MM.1S (cell line): Measurements from ENCODE around the gene ZCWPW1.
"Not testable (repeated sequence)": the region's sequence is repeated elsewhere in the genome, so short reads cannot be mapped to it uniquely, and the experiment has no call there.

ENCODE experiments used
- DNase-seq: peaks from one replicate; pipeline ENCODE4 v3.0.0-alpha.2; 2015
- H2AFZ ChIP-seq: fragments of 300-600 bp; sonication (generic); 2 replicates; pipeline ENCODE4 v1.6.0; 2016; ENCODE audit warnings: antibody characterized with exemption, low read length
- H3F3A ChIP-seq: fragments of 300-600 bp; sonication (generic); 2 replicates; pipeline ENCODE4 v1.6.1; 2016; ENCODE audit warnings: mild to moderate bottlenecking, antibody characterized with exemption, low read length, moderate library complexity, mixed read lengths; ENCODE audit not compliant: insufficient read depth
- H3K27ac ChIP-seq: fragments of 300-600 bp; sonication (generic); 2 replicates; pipeline ENCODE4 v1.5.1; 2016; ENCODE audit warnings: mild to moderate bottlenecking, low read length
- H3K27me3 ChIP-seq: fragments of 300-600 bp; sonication (generic); replicated peaks from 2 replicates; pipeline ENCODE4 v1.6.0; 2016; ENCODE audit warnings: low read length; ENCODE audit not compliant: insufficient read depth
- H3K36me3 ChIP-seq: fragments of 300-600 bp; sonication (generic); replicated peaks from 2 replicates; pipeline ENCODE4 v1.6.1; 2016; ENCODE audit warnings: mild to moderate bottlenecking, low read length, mixed read lengths; ENCODE audit not compliant: insufficient read depth
- H3K4me1 ChIP-seq: fragments of 300-600 bp; sonication (generic); 2 replicates; pipeline ENCODE4 v1.6.1; 2016; ENCODE audit warnings: low read length, mixed read lengths
- H3K4me2 ChIP-seq: fragments of 300-600 bp; sonication (generic); 2 replicates; pipeline ENCODE4 v1.6.0; 2016; ENCODE audit warnings: low read depth, low read length
- H3K4me3 ChIP-seq: fragments of 300-600 bp; sonication (generic); 2 replicates; pipeline ENCODE4 v1.5.1; 2016; ENCODE audit warnings: low read length, mixed read lengths
- H3K79me2 ChIP-seq: fragments of 300-600 bp; sonication (generic); 2 replicates; pipeline ENCODE4 v1.6.1; 2016; ENCODE audit warnings: mixed run types, low read length, mixed read lengths
- H3K9ac ChIP-seq: fragments of 300-600 bp; sonication (generic); 2 replicates; pipeline ENCODE4 v1.6.1; 2016; ENCODE audit warnings: low read length, mixed read lengths
- H3K9me2 ChIP-seq: fragments of 300-600 bp; sonication (generic); replicated peaks from 2 replicates; pipeline ENCODE4 v1.6.1; 2016; ENCODE audit warnings: mild to moderate bottlenecking, low read length, mixed read lengths; ENCODE audit not compliant: insufficient read depth
- H3K9me3 ChIP-seq: fragments of 300-600 bp; sonication (generic); replicated peaks from 2 replicates; pipeline ENCODE4 v1.6.1; 2016; ENCODE audit warnings: mild to moderate bottlenecking, low read length, mixed read lengths; ENCODE audit not compliant: insufficient read depth
- H4K20me1 ChIP-seq: fragments of 300-600 bp; sonication (generic); 2 replicates; pipeline ENCODE4 v1.6.1; 2016; ENCODE audit warnings: mild to moderate bottlenecking, low read length, moderate library complexity, mixed read lengths; ENCODE audit not compliant: insufficient read depth
- EZH2 ChIP-seq: fragments of 300-600 bp; sonication (generic); optimal IDR thresholded peaks from 2 replicates; pipeline ENCODE3; 2017; ENCODE audit warnings: low read depth, mild to moderate bottlenecking, antibody characterized with exemption, low read length, mixed read lengths
- EZH2phosphoT487 ChIP-seq: fragments of 300-600 bp; sonication (generic); IDR thresholded peaks from 2 replicates; pipeline ENCODE4 v1.6.1; 2018; ENCODE audit warnings: antibody characterized with exemption, low read length
- TF ChIP-seq, protein P1 (sequence below): fragments of 300-600 bp; sonication (generic); IDR thresholded peaks from 2 replicates; pipeline ENCODE4 v1.5.1; 2016; ENCODE audit warnings: antibody characterized with exemption, low read length, mixed read lengths

The ZCWPW1 gene

DNA sequence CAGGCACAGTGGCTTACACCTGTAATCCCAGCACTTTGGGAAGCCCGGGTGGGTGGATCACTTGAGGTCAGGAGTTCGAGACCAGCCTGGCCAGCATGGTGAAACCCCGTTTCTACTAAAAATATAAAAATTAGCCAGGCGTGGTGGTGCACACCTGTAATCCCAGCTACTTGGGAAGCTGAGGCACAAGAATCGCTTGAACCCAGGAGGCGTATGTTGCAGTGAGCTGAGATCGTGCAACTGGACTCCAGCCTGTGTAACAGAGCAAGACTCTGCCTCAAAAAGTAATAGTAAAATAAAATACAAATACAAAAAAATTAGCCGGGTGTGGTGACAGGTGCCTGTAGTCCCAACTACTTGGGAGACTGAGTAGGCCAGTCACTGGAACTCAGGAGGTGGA, 10.2 kb upstream of the ZCWPW1 start:
- H4K20me1 ChIP-seq, H3K4me2 ChIP-seq, H3K9me2 ChIP-seq, H2AFZ ChIP-seq, H3K9me3 ChIP-seq, H3K27ac ChIP-seq, DNase-seq, H3K36me3 ChIP-seq, H3K27me3 ChIP-seq, H3K4me3 ChIP-seq, H3K9ac ChIP-seq: not testable (repeated sequence)
- Histone ChIP-seq H3K4me1 (0 out of 2 replicates have a peak, but pooled peaks cover 12% of the 10 kb centered on the region), H3K79me2 (peaks cover 22% of the 10 kb centered on the region), H3F3A (peaks cover 17% of the 10 kb centered on the region; the same call in 1 of the 2 replicates)

DNA sequence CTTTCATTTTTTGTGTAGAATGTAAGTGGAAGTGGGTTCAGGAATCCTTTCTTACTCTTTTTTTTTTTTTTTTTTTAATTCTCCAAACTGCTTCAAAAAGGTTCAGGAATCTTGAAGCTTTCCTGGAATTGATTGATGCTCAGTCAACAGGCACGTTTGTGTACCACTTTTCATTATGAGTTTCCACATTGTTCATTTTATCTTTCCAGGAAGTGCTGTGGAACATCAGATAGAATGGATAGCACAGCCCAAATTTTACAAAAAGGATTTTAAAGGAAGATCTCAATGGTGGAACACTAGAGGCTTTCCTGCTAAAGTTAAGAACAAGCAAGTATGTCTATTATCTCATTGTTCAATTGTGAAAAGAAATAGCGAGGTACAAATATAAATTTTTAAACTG, 9.7 kb upstream of the ZCWPW1 start:
- Histone ChIP-seq H3K9me2 (no peaks in the 10 kb centered on the region), H3K36me3 (peaks cover 10% of the 10 kb centered on the region; the same call in 1 of the 2 replicates), H3K4me2 (no peak overlapping the region), H4K20me1 (no peaks in the 10 kb centered on the region), H3K9me3 (no peaks in the 10 kb centered on the region), H3K27me3 (no peaks in the 10 kb centered on the region), H3K4me3 (no peak overlapping the region), H3K27ac (no peak overlapping the region), H3K4me1 (0 out of 2 replicates have a peak, but pooled peaks cover 12% of the 10 kb centered on the region), H3K79me2 (peaks cover 27% of the 10 kb centered on the region), H3K9ac (no peak overlapping the region), H2AFZ (no peak overlapping the region), H3F3A (peaks cover 21% of the 10 kb centered on the region; the same call in 1 of the 2 replicates)
- no peak for DNase-seq
- no peak for TF ChIP-seq EZH2
- TF ChIP-seq, protein P1, sequence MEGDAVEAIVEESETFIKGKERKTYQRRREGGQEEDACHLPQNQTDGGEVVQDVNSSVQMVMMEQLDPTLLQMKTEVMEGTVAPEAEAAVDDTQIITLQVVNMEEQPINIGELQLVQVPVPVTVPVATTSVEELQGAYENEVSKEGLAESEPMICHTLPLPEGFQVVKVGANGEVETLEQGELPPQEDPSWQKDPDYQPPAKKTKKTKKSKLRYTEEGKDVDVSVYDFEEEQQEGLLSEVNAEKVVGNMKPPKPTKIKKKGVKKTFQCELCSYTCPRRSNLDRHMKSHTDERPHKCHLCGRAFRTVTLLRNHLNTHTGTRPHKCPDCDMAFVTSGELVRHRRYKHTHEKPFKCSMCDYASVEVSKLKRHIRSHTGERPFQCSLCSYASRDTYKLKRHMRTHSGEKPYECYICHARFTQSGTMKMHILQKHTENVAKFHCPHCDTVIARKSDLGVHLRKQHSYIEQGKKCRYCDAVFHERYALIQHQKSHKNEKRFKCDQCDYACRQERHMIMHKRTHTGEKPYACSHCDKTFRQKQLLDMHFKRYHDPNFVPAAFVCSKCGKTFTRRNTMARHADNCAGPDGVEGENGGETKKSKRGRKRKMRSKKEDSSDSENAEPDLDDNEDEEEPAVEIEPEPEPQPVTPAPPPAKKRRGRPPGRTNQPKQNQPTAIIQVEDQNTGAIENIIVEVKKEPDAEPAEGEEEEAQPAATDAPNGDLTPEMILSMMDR: no peak
- TF ChIP-seq EZH2phosphoT487: no peak

DNA sequence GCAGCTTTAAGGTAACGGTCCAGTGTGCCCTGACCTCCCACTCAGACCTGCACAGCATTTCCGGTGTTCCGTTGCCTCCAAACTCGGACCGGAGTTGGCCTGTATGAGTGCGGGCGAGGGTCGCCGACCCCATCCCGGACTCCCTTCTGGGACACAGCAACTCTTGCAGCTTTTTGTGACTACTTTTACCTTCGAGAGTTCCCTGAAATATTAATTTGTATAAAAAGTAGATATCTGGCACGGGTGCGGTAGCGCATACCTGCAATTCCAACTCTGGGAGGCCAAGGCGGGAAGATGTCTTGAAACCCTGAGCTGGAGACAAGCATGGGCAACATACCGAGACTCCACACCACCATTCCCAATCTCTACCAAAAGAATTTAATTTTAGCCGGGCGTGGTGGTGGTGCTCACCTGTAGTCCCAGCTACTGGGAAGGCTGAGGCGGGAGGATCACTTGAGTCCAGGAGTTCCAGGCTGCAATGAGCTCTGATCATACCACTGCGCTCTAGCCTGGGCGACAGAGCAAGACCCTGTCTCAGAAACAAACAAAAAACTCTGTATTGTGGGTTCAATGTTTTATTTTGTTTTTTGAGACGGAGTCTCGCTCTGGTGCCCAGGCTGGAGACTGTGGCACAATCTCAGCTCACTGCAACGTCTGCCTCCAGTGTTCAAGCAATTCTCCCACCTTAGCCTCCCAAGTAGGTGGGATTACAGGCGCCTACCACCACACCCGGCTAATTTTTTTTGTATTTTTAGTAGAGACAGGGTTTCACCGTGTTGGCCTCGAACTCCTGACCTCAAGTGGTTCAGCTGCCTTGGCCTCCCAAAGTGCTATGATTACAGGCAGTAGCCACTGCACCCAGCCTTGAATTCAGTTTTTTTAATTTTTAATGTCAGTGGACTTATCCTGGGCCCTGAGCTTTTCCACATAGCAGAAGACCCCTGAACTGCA, 8.9 kb upstream of the ZCWPW1 start:
- DNase-seq: no peak
- no peaks in the 10 kb centered on the region for H3K27me3 ChIP-seq
- H3K79me2 ChIP-seq: peaks cover 35% of the 10 kb centered on the region
- H3F3A ChIP-seq: peaks cover 28% of the 10 kb centered on the region
- H4K20me1 ChIP-seq: no peaks in the 10 kb centered on the region
- no peaks in the 10 kb centered on the region for H3K9me3 ChIP-seq
- no peaks in the 10 kb centered on the region for H3K9me2 ChIP-seq
- no peak overlapping the region for H3K9ac ChIP-seq
- TF ChIP-seq, protein P1: no peak
- no peak for TF ChIP-seq EZH2phosphoT487
- no peak for TF ChIP-seq EZH2
- no peak overlapping the region for H2AFZ ChIP-seq
- H3K4me3 ChIP-seq: no peak overlapping the region
- H3K4me2 ChIP-seq: no peak overlapping the region
- H3K27ac ChIP-seq: no peak overlapping the region
- H3K36me3 ChIP-seq: peaks cover 11% of the 10 kb centered on the region; the same call in 1 of the 2 replicates
- 0 out of 2 replicates have a peak, but pooled peaks cover 12% of the 10 kb centered on the region for H3K4me1 ChIP-seq
